OCI-LY3 (cell line): ENCODE results near the gene RAD17.

ENCODE experiments used
- EZH2phosphoT487 ChIP-seq: fragments of 200-600 bp; shearing (Covaris generic); IDR thresholded peaks from 2 replicates; pipeline ENCODE4 v1.6.1; 2018; ENCODE audit warnings: antibody characterized with exemption, mixed run types, low read depth
- TF ChIP-seq, protein P1 (sequence below): fragments of 200-600, 300-600 bp; sonication (generic); IDR thresholded peaks from 2 replicates; pipeline ENCODE4 v1.5.1; 2014; ENCODE audit warnings: antibody characterized with exemption, low read length, low read depth

DNA sequence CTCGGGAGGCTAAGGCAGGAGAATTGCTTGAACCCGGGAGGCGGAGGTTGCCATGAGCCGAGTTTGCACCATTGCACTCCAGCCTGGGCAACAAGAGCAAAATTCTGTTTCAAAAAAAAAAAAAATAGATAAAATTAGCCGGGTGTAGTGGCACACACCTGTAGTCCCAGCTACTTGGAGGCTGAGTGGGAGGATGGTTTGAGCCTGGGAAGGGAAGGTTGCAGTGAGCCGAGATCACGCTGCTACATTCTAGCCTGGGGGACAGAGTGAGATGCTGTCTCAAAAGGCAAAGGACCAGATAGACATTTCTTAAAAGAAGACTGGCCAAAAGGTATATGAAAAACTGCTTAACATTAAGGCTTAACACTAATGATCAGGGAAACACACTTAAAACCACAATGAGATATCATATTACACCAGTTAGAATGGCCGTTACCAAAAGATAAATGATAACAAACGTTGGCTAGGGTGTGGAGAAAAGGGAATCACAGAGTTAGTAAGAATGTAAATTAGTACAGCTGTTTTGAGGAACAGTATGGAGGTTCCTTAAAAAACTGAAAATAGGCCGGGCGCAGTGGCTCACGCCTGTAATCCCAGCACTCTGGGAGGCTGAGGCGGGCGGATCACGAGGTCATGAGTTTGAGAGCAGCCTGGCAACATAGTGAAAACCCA is 35.2 kb downstream of the RAD17 start:
- TF ChIP-seq, protein P1, sequence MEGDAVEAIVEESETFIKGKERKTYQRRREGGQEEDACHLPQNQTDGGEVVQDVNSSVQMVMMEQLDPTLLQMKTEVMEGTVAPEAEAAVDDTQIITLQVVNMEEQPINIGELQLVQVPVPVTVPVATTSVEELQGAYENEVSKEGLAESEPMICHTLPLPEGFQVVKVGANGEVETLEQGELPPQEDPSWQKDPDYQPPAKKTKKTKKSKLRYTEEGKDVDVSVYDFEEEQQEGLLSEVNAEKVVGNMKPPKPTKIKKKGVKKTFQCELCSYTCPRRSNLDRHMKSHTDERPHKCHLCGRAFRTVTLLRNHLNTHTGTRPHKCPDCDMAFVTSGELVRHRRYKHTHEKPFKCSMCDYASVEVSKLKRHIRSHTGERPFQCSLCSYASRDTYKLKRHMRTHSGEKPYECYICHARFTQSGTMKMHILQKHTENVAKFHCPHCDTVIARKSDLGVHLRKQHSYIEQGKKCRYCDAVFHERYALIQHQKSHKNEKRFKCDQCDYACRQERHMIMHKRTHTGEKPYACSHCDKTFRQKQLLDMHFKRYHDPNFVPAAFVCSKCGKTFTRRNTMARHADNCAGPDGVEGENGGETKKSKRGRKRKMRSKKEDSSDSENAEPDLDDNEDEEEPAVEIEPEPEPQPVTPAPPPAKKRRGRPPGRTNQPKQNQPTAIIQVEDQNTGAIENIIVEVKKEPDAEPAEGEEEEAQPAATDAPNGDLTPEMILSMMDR, result no peak
- no peak for TF ChIP-seq EZH2phosphoT487
